CD4-positive, alpha-beta T cell (primary cell): Measurements from ENCODE around the gene AFP. TPM values are rescaled to one million over a fixed set of nuclear protein-coding genes. Genes with fewer than 3 reads are reported as not detected.

Source experiments
- ATAC-seq: fragments of 200-7000 bp; cut with Tn5 transposase; one replicate; pipeline ENCODE4 v1.10.0; 2022; ENCODE audit warnings: mild to moderate bottlenecking; ENCODE audit not compliant: poor library complexity
- CTCF ChIA-PET: fragments of 350-600 bp; sonication (Branson Sonifier 250); formaldehyde crosslinking; loops from one replicate; lab custom pipeline; 2021; ENCODE audit warnings: antibody characterized with exemption, inconsistent platforms; lab: Charles Lee
- POLR2A ChIA-PET: fragments of 350-600 bp; sonication (Branson Sonifier 250); formaldehyde crosslinking; loops from one replicate; lab custom pipeline; 2021; ENCODE audit warnings: antibody characterized with exemption, inconsistent platforms; lab: Charles Lee
- DNase-seq, 14 experiments: peaks; one replicate each; pipeline ENCODE4 v3.0.0-alpha.2; 2013 to 2020; ENCODE audit warnings: mixed read lengths in 2 of 14
- H3K27ac ChIP-seq, 2 donors: one replicate each; pipeline versions ENCODE4 v1.5.1 to v1.7.0; 2013; ENCODE audit warnings: low read length in 2 of 2, low read depth in 1 of 2, mild to moderate bottlenecking in 1 of 2
- H3K27me3 ChIP-seq, 2 experiments: 1 replicate in 1 of 2; 2 replicates in 1 of 2; pipeline versions ENCODE4 v1.6.1 to v1.7.0; 2013; ENCODE audit warnings: low read length in 2 of 2, control low read depth in 1 of 2, mild to moderate bottlenecking in 1 of 2, moderate library complexity in 1 of 2; ENCODE audit not compliant: insufficient read depth in 2 of 2, control insufficient read depth in 1 of 2
- H3K36me3 ChIP-seq: one replicate; pipeline ENCODE4 v1.6.1; 2013; ENCODE audit warnings: low read length, control low read depth; ENCODE audit not compliant: insufficient read depth
- H3K4me1 ChIP-seq: one replicate; pipeline ENCODE4 v1.6.1; 2013; ENCODE audit warnings: low read length, control low read depth; ENCODE audit not compliant: insufficient read depth
- H3K4me3 ChIP-seq: one replicate; pipeline ENCODE4 v1.5.1; 2013; ENCODE audit warnings: mild to moderate bottlenecking, low read length, moderate library complexity
- H3K9me3 ChIP-seq, 2 experiments: 1 replicate in 1 of 2; 2 replicates in 1 of 2; pipeline versions ENCODE4 v1.6.1 to v1.7.0; 2013; ENCODE audit warnings: low read length in 2 of 2, mild to moderate bottlenecking in 2 of 2, control low read depth in 1 of 2, moderate library complexity in 1 of 2; ENCODE audit not compliant: control insufficient read depth in 1 of 2, insufficient read depth in 1 of 2
- H3K27ac Mint-ChIP-seq: one replicate; pipeline ENCODE4 v1.8.0; 2020; ENCODE audit warnings: mixed read lengths
- H3K27me3 Mint-ChIP-seq: one replicate; pipeline ENCODE4 v1.8.0; 2021; ENCODE audit warnings: mixed read lengths
- H3K36me3 Mint-ChIP-seq: one replicate; pipeline ENCODE4 v1.8.0; 2021; ENCODE audit warnings: low read depth, mixed read lengths
- H3K4me1 Mint-ChIP-seq: one replicate; pipeline ENCODE4 v1.8.0; 2021; ENCODE audit warnings: low read depth, mixed read lengths
- H3K4me3 Mint-ChIP-seq: one replicate; pipeline ENCODE4 v1.8.0; 2020; ENCODE audit warnings: mild to moderate bottlenecking, mixed read lengths
- H3K9me3 Mint-ChIP-seq: one replicate; pipeline ENCODE4 v1.8.0; 2020; ENCODE audit warnings: mixed read lengths
- CTCF ChIP-seq: fragments of 200-600 bp; IDR thresholded peaks from one replicate; pipeline ENCODE4 v1.8.0; 2022; ENCODE audit warnings: antibody characterized with exemption, mild to moderate bottlenecking
- intact Hi-C, 2 experiments: fragments of 100-400 bp; cut with DNase I in 1 of 2; cut with micrococcal nuclease in 1 of 2; formaldehyde crosslinking; loops; one replicate each; pipeline versions ENCODE4 v1.15.1 to v1.9.0; 2023 to 2025; cut with DNase I, micrococcal nuclease
- total RNA-seq, 174 experiments: library from RNA in 2 of 174; stranded (reverse) in 2 of 174; gene quantifications; one replicate each; pipeline ENCODE4 v1.2.3 and lab custom pipeline; 2021 to 2026

The AFP gene
- total RNA-seq, 2 experiments from 2014 or later: not detected

GRCh38 chr4:73413294-73413755 is 22.7 kb upstream of the AFP start:
- Mint-ChIP-seq H3K9me3 (no peaks in the 10 kb centered on the region), H3K36me3 (no peaks in the 10 kb centered on the region), H3K27ac (no peak overlapping the region), H3K27me3 (no peaks in the 10 kb centered on the region), H3K4me1 (no peaks in the 10 kb centered on the region), H3K4me3 (no peak overlapping the region)
- Histone ChIP-seq H3K4me3 (no peak overlapping the region), H3K9me3 (no peaks in the 10 kb centered on the region), H3K36me3 (no peaks in the 10 kb centered on the region), H3K27ac (no peak overlapping the region), H3K4me1 (no peaks in the 10 kb centered on the region), H3K27me3 (no peaks in the 10 kb centered on the region)
- no peak for DNase-seq
- ChIA-PET POLR2A (no interaction called here), CTCF (no interaction called here)
- intact Hi-C loops: no loop called here
- TF ChIP-seq CTCF: no peak
- no peak for ATAC-seq

GRCh38 chr4:73414936-73415271 is 21.1 kb upstream of the AFP start:
- CTCF ChIA-PET: no interaction called here

GRCh38 chr4:73415807-73416238 is 20.2 kb upstream of the AFP start:
- TF ChIP-seq CTCF: no peak
- Histone ChIP-seq H3K36me3 (no peaks in the 10 kb centered on the region), H3K4me3 (no peak overlapping the region), H3K4me1 (no peaks in the 10 kb centered on the region), H3K27me3 (no peaks in the 10 kb centered on the region), H3K9me3 (no peaks in the 10 kb centered on the region), H3K27ac (no peak overlapping the region)
- intact Hi-C loops: no loop called here
- H3K36me3 Mint-ChIP-seq: no peaks in the 10 kb centered on the region
- DNase-seq (no peak), ATAC-seq (no peak)
- CTCF ChIA-PET: no interaction called here
- H3K27me3 Mint-ChIP-seq: no peaks in the 10 kb centered on the region
- H3K4me3 Mint-ChIP-seq: no peak overlapping the region
- H3K27ac Mint-ChIP-seq: no peak overlapping the region
- no peaks in the 10 kb centered on the region for H3K9me3 Mint-ChIP-seq
- POLR2A ChIA-PET: no interaction called here
- no peaks in the 10 kb centered on the region for H3K4me1 Mint-ChIP-seq

More at GRCh38 chr4:73414936-73415271, 21.1 kb upstream of the AFP start:
- TF ChIP-seq CTCF: no peak
- H3K4me1 Mint-ChIP-seq: no peaks in the 10 kb centered on the region
- intact Hi-C loops: no loop called here
- no peak overlapping the region for H3K4me3 ChIP-seq
- no peaks in the 10 kb centered on the region for H3K9me3 ChIP-seq
- no peaks in the 10 kb centered on the region for H3K36me3 ChIP-seq
- H3K4me1 ChIP-seq: no peaks in the 10 kb centered on the region
- H3K27ac Mint-ChIP-seq: no peak overlapping the region
- DNase-seq (no peak), ATAC-seq (no peak)
- no peaks in the 10 kb centered on the region for H3K27me3 ChIP-seq
- no peak overlapping the region for H3K27ac ChIP-seq
- no peaks in the 10 kb centered on the region for H3K36me3 Mint-ChIP-seq
- POLR2A ChIA-PET: no interaction called here
- no peaks in the 10 kb centered on the region for H3K27me3 Mint-ChIP-seq
- H3K9me3 Mint-ChIP-seq: no peaks in the 10 kb centered on the region
- H3K4me3 Mint-ChIP-seq: no peak overlapping the region
